Activated naive CD4-positive, alpha-beta T cell treated with anti-CD3 and anti-CD28 coated beads, Interleukin-2, amount 50 U/mL, for 24 hours (primary cell): Measurements from ENCODE around the gene PLCL1.
A peak's percentile ranks its signal among the peaks of the same experiment; 100 is the strongest.

Experiments used
- H3K27ac Mint-ChIP-seq: one replicate; pipeline ENCODE4 v1.8.0; 2021; ENCODE audit warnings: mild to moderate bottlenecking, mixed read lengths
- H3K27me3 Mint-ChIP-seq: one replicate; pipeline ENCODE4 v1.8.0; 2021; ENCODE audit warnings: mixed read lengths
- H3K36me3 Mint-ChIP-seq: one replicate; pipeline ENCODE4 v1.8.0; 2021; ENCODE audit warnings: mixed read lengths
- H3K4me1 Mint-ChIP-seq: one replicate; pipeline ENCODE4 v1.8.0; 2021; ENCODE audit warnings: mixed read lengths
- H3K4me3 Mint-ChIP-seq: one replicate; pipeline ENCODE4 v1.8.0; 2021; ENCODE audit warnings: mild to moderate bottlenecking, mixed read lengths
- H3K9me3 Mint-ChIP-seq: one replicate; pipeline ENCODE4 v1.8.0; 2021; ENCODE audit warnings: mixed read lengths

PLCL1 gene

DNA sequence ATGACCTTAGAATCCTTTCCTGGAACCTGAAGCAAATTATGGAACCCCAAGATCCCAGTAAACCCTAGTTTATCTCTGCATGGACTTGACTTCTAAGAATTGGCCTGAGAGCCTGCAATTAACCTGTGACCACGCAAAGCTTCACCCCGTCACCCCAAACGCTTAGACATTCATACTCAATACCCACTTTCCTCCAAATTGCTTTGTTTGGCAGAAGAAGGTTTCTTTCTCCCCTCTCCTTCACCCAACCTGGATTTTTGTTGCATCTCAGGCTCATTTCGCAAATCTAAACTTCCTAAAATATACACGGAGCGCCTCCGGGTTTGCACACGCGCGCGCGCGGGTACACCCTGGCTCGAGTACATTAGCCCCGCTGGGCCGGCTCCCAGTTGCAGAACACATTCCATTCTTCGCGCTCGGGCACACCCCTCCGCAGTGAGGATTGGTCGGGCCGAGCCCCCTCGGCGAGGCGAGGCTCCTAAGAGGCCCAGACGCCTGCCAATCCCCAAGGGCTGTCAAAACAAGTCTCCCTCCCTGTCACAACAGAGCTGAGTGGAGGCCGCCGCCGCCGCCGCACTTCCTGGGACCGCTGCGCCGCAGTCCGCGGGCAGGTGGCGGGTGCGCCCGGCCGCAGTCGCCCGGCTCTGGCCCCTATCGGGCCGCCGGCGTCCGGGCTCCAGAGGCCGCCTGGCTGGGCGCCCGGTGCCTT is at the start of gene PLCL1:
Gene PLCL1 (plus strand): TSS at position 545 of the 709 bp plus-strand sequence.
- H3K4me1 Mint-ChIP-seq = peaks cover 53% of the 10 kb centered on the region
- H3K27ac Mint-ChIP-seq = peak within 1 kb of the TSS; percentile 96
- H3K4me3 Mint-ChIP-seq = peak within 1 kb of the TSS; percentile 96
- H3K36me3 Mint-ChIP-seq = no peaks in the 10 kb centered on the region
- no peaks in the 10 kb centered on the region for H3K27me3 Mint-ChIP-seq
- no peaks in the 10 kb centered on the region for H3K9me3 Mint-ChIP-seq

DNA sequence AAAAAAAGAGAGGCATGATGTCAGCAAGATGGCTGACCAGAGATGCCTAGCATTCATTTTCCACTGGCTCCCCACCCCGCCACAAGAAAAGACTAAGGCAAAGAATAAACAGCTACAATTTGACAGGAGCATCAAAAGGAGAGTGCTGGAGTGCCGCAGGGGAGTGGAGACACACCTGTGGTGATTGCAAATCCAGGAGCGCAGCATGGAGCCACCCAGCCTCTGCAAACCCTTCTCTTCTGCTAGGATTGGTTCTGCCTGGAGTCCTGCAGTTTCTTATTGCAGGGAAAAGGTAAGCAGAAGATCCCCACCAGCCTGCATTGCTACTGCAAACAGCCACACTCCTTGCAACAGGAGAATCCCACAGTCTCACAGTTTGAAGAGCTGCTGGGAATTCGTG is 45.4 kb upstream of the PLCL1 start:
- peaks cover 8% of the 10 kb centered on the region for H3K36me3 Mint-ChIP-seq
- H3K4me1 Mint-ChIP-seq = no peaks in the 10 kb centered on the region
- peaks cover 19% of the 10 kb centered on the region for H3K9me3 Mint-ChIP-seq
- peaks cover 7% of the 10 kb centered on the region for H3K27me3 Mint-ChIP-seq
- H3K27ac Mint-ChIP-seq = no peak overlapping the region
- no peak overlapping the region for H3K4me3 Mint-ChIP-seq

DNA sequence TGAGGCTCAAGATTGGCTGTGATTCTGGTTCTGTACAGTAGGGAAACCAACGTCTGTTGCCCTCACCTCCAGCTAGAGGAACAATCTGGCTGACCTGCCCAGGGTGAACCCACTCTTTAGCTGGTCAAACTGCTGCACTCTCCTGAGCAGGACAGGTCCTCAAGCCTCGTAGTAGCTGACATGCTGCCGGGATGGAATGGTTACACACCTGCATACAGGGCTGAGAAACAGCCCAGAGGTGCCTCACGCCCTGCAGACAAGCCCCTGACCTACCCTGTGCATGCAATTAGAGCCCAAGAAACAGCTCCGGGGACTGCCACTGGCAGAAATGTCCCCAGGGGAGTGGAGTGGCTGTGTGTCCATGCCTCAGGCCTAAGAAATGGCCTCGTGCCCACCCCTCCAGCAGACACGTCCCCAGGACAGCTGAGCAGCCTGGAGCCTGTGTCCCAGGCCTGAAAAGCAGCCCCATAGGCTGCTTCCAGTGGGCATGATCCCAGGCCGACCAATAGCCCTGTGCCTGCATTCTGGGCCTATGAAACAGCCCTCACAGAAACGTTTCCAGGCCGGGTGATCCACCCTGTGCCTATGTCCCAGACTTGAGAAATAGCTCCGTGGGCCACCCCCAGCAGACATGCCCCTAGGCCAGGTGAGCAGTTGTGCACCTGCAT is 44.6 kb upstream of the PLCL1 start:
- H3K4me3 Mint-ChIP-seq = no peak overlapping the region
- H3K27me3 Mint-ChIP-seq = peaks cover 7% of the 10 kb centered on the region
- no peak overlapping the region for H3K27ac Mint-ChIP-seq
- no peaks in the 10 kb centered on the region for H3K4me1 Mint-ChIP-seq
- H3K36me3 Mint-ChIP-seq = peaks cover 8% of the 10 kb centered on the region
- H3K9me3 Mint-ChIP-seq = peaks cover 19% of the 10 kb centered on the region

DNA sequence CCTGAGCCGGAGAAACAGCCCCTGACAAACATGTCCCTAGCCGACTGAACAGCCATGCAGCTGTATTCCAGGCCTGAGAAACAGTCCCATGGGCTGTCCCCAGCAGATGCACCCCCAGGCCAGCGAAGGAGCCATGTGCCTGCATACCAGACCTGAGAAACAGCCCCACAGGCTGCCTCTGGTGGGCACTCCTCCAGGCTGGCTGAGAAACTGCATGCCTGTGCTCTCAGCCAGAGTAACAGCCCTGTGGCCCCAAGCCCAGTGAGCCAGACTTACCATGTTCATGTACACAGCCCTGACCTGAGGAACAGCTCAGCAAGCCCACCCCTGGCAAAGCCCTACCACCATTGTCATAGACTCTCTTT is 44.1 kb upstream of the PLCL1 start:
- Mint-ChIP-seq H3K27me3 (peaks cover 7% of the 10 kb centered on the region), H3K4me1 (no peaks in the 10 kb centered on the region), H3K36me3 (peaks cover 8% of the 10 kb centered on the region), H3K27ac (no peak overlapping the region), H3K4me3 (no peak overlapping the region), H3K9me3 (peaks cover 19% of the 10 kb centered on the region)

DNA sequence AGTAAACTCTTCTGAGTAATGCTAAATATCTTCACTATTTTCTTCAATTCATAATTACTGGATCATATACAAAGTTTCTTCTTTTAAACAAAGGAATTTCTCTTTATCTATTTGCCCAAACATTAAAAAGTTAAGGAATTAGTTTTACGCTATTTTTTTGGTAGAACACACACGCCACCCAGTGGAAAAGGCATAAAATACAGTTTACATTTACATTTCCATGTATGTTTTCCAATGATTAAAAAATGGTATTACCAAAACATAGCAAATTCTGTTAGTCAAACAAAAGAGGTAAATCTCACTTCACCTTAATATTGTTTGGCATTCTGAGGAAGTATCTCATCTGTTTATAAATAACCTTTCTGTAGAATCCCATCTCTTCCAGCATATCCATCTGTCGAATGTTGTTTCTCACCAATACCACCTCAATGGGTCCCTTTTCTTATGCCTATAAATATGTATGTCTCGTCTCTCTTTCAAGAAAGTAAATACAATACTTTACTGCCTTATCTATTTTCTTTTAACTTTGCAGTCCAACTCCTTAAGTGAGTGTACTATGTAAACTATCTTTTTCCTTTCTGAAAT is 26.5 kb upstream of the PLCL1 start:
- no peak overlapping the region for H3K4me3 Mint-ChIP-seq
- peaks cover 2% of the 10 kb centered on the region for H3K27me3 Mint-ChIP-seq

DNA sequence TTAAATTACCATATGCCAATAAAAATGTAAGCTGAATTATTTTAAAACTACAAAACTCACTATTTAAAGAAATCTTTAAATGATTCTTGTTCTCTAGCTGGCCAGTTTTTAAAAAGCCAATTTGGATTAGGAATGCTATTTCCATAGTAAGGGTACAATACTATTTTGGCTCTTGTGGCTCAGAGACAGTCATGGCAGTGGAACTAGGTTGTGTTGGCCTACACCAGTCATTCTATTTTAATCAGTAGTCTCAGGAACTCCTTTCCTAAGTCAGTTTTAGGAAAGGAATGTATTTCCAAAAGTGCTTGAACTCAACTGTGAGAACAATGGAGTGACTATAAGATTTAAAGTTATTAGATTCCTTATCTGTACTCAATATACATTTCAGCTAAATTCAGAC is 25.1 kb upstream of the PLCL1 start:
- H3K4me1 Mint-ChIP-seq = no peaks in the 10 kb centered on the region
- no peak overlapping the region for H3K4me3 Mint-ChIP-seq
- H3K27me3 Mint-ChIP-seq = peaks cover 2% of the 10 kb centered on the region
- H3K9me3 Mint-ChIP-seq = no peaks in the 10 kb centered on the region
- no peaks in the 10 kb centered on the region for H3K36me3 Mint-ChIP-seq
- no peak overlapping the region for H3K27ac Mint-ChIP-seq

More for the DNA sequence above, 26.5 kb upstream of the PLCL1 start:
- Mint-ChIP-seq H3K4me1 (no peaks in the 10 kb centered on the region), H3K36me3 (no peaks in the 10 kb centered on the region), H3K27ac (no peak overlapping the region), H3K9me3 (no peaks in the 10 kb centered on the region)

DNA sequence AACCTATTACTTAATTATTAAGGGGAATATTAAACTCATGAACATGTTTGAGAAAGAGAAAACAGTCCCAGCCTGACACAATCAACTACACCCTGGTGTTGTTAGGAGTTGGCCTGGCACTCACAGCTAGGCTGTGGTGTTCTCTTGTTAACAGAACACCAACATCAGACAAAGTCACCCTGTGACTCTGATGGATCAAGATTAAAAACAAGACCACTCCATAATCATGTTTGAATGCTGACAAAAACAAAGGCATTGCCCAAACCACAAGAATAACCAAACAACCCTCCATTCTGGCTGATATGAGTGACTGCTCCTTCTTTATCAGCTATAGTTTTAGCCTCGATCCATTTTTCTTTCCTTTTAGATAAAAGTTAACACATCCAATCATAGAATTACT is 22.3 kb upstream of the PLCL1 start:
- Mint-ChIP-seq H3K36me3 (no peaks in the 10 kb centered on the region), H3K4me3 (no peak overlapping the region), H3K4me1 (no peaks in the 10 kb centered on the region), H3K9me3 (no peaks in the 10 kb centered on the region), H3K27me3 (no peaks in the 10 kb centered on the region), H3K27ac (no peak overlapping the region)

DNA sequence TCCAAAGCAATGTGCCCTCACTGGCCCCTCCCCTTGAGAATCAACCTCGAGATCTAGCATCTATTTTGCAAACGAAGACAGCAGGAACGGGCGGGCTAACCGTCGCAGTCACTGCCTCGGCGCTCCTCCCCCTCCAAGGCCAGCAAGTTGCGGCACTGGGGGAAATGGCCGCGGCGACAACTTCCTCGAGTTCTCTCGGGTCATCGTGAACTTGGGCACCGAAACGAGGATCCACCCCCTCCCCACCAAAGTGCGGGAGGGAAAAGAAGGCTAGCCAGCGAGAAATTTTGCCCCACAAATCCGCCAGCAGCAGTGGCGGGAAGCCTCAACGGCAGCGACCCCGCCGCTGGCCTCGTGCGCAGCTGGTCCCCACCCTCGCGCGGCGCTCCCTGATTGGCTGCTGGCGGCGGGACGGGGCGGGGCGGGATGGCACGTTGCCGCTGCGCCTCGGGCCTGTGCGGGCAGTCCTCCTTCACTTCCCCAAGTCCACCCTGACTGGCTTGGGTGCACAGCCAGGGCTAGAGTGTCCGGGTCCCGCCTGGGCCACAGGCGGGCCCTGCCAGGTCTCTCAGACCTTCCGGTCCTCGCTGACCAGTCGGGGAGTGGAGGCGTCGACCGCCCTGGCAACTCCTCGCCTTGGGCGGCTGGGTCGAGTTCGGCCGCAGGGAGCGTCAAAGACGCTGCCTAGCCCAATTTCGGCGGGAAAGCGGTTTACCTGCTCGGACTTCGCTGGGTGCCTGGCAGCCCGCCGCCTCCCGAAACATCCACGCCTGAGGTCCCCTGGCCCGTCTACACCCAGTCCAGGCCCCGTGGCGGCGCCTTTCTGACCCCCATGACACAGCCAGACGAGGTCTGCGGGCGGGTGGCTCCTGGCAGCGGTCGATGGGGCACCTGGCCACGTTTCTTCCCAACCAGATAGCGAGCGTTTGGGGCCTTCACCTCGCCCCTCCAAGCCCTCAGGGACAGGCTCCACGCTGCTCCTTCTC is 19.1 kb upstream of the PLCL1 start, which contains the start of gene BOLL:
Gene BOLL (minus strand): TSS at position 364 of the 986 bp plus-strand sequence. CDS start 3,469 bp downstream, outside the sequence.
- peak within 1 kb of the TSS; percentile 81 for H3K27ac Mint-ChIP-seq
- H3K4me3 Mint-ChIP-seq = peak within 1 kb of the TSS; percentile 85
- no peaks in the 10 kb centered on the region for H3K9me3 Mint-ChIP-seq
- no peaks in the 10 kb centered on the region for H3K36me3 Mint-ChIP-seq
- H3K27me3 Mint-ChIP-seq = peaks cover 6% of the 10 kb centered on the region
- H3K4me1 Mint-ChIP-seq = no peaks in the 10 kb centered on the region

DNA sequence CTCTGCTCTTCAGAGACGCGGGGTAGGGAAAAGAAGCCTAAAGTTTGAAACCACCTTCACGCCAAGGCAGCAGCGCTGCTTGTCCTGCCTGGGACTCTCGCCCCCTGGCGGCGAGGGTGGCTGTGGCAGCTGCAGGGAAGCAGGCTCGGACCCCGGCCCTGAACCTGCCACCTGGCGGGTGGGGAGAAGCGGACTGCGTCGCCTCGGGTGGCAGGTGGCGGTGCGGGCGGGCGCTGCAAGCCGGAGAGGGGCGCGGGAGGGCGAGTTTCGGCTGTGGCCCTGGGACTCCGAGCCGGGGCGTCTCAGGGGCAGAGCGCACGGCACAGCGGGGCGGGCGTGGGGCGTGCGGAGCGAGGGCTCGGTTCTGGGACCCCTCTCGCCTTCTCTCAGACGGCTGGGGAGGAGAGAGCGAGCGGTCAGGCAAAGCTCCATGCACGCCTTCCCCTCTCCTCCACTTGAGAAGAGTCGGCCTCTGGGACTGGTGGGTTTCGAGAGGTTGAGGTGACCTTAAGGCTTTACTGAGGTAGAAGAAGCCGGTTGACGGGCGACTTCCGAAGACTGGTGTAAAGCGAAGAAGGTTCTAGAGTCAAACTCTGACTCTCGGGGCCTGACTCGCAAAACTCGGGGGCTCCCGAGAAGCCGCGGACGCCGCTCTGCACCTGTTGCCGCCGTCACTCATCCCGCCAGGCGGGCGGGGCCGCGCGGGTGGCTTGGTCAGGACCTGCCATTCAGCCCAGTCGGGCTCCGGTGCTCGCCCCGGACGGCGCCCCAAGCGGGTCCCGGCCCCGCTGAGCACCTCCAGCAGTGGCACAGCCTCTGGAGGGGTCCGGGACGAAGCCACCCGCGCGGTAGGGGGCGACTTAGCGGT is 18.1 kb upstream of the PLCL1 start:
- Mint-ChIP-seq H3K9me3 (no peaks in the 10 kb centered on the region), H3K4me1 (no peaks in the 10 kb centered on the region)

DNA sequence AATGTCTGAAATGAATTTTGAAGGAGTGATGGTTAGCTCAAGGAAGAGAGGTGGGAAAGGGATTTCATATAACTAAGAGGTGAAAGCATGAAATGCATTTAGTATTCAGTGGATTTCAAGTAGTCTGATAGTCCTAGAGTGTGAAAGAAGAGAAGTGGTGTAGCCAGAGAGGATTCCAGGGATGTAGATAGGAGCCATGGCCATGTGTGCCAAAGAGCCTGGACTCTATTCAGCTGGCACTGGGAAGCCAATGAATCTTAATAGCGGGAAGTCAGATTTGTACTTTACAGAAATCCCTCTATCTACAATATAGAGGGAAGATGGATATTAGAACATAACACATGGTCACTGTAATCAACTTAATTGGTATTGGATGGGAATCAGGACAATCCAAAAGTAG is 10.9 kb upstream of the PLCL1 start:
- H3K4me1 Mint-ChIP-seq = peaks cover 4% of the 10 kb centered on the region
- H3K9me3 Mint-ChIP-seq = no peaks in the 10 kb centered on the region
- peaks cover 8% of the 10 kb centered on the region for H3K27me3 Mint-ChIP-seq
- no peak overlapping the region for H3K27ac Mint-ChIP-seq
- H3K36me3 Mint-ChIP-seq = no peaks in the 10 kb centered on the region
- H3K4me3 Mint-ChIP-seq = no peak overlapping the region

More for the DNA sequence above, 18.1 kb upstream of the PLCL1 start:
- H3K27ac Mint-ChIP-seq = peak overlapping the region; percentile 81
- H3K36me3 Mint-ChIP-seq = no peaks in the 10 kb centered on the region
- H3K27me3 Mint-ChIP-seq = peaks cover 11% of the 10 kb centered on the region
- peak overlapping the region; percentile 85 for H3K4me3 Mint-ChIP-seq

DNA sequence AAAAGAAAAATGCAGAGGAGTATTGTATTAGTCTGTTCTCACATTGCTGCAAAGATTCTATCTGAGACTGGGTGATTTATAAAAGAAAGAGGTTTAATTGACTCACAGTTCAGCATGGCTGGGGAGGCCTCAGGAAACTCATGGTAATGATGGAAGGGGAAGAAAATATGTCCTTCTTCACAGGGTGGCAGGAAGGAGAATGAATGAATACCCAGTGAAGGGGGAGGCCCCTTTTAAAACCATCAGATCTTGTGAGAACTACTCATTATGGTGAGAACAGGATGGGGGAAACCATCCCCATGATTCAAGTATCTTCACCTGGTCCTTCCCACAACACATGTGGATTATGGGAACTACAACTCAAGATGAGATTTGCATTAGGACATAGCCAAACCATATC is 9.1 kb upstream of the PLCL1 start:
- peaks cover 4% of the 10 kb centered on the region for H3K4me1 Mint-ChIP-seq
- H3K9me3 Mint-ChIP-seq = no peaks in the 10 kb centered on the region
- H3K27ac Mint-ChIP-seq = no peak overlapping the region
- H3K4me3 Mint-ChIP-seq = no peak overlapping the region
- H3K36me3 Mint-ChIP-seq = no peaks in the 10 kb centered on the region
- peaks cover 7% of the 10 kb centered on the region for H3K27me3 Mint-ChIP-seq

DNA sequence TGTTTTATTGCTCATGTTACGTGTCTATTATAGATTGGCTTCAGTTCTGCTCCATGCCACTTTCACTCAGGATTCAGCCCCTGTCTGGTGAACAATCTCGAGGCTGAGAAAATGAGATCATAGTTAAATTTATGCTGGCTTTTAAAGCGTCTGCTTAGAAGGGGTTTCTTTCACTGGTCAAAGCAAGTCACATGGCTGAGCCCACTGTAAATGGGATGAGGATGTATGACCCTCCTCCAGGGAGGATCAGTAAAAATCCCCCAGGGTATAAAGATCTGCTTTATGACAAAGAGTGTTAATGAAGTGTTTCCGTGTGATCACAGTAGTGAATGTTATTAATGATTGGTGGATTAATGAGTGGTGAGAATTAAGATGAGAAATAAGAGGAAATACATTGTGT is 6.2 kb upstream of the PLCL1 start:
- H3K9me3 Mint-ChIP-seq = no peaks in the 10 kb centered on the region
- H3K4me3 Mint-ChIP-seq = no peak overlapping the region
- peaks cover 9% of the 10 kb centered on the region for H3K4me1 Mint-ChIP-seq
- peak overlapping the region; percentile 11 for H3K27ac Mint-ChIP-seq
- peaks cover 1% of the 10 kb centered on the region for H3K27me3 Mint-ChIP-seq
- no peaks in the 10 kb centered on the region for H3K36me3 Mint-ChIP-seq

DNA sequence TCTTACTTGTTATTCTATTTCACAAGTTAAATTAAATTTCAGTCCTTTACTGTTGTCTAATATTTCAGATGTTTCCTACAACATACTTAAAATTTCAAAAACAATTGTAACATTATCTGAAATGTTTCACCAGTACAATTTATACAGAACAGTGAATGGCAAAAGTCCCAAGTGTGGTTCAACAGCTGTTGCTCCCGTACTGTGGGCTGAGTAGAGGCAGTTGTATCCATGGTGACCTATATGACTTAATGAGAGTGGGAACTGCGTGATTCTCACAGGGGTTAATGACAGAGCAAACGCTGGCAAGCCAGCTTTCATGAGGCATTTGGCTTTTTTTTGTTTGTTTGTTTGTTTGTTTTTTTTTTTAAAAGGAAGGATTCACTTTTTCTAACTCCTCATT is 5.3 kb upstream of the PLCL1 start:
- H3K36me3 Mint-ChIP-seq = no peaks in the 10 kb centered on the region
- no peaks in the 10 kb centered on the region for H3K9me3 Mint-ChIP-seq
- H3K27me3 Mint-ChIP-seq = no peaks in the 10 kb centered on the region
- H3K27ac Mint-ChIP-seq = no peak overlapping the region
- no peak overlapping the region for H3K4me3 Mint-ChIP-seq
- peaks cover 15% of the 10 kb centered on the region for H3K4me1 Mint-ChIP-seq

DNA sequence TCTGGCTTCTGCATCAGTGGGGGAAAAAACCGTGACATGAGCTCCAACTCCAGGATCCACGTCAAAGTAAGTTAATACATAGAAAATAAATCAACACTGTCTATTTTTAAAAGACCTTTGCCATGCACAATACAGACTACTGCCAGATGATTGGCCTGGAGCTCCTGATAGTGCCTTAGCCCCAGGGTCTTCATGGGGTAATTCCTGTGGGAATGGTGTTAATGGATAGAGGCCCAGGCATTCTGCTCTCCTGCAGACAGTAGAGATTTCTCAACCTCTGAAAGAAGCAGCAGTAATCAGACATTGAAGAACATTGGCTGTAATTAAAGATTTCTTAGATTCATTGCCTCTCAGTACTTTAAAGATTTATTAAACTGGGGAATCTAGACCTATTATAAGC is 4.3 kb upstream of the PLCL1 start:
- Mint-ChIP-seq H3K27me3 (no peaks in the 10 kb centered on the region), H3K27ac (no peak overlapping the region), H3K4me1 (peaks cover 19% of the 10 kb centered on the region), H3K36me3 (no peaks in the 10 kb centered on the region), H3K4me3 (no peak overlapping the region), H3K9me3 (no peaks in the 10 kb centered on the region)
